Measurements from ENCODE around the gene PDE7B. TPM values are rescaled to one million over a fixed set of nuclear protein-coding genes. Genes with fewer than 3 reads are reported as not detected.

Gene PDE7B
- total RNA-seq, 1 experiment from 2014 or later = not detected

GRCh38 chr6:135993361-135993760 is 141.9 kb downstream of the PDE7B start (continued):
- TF ChIP-seq, protein P1, sequence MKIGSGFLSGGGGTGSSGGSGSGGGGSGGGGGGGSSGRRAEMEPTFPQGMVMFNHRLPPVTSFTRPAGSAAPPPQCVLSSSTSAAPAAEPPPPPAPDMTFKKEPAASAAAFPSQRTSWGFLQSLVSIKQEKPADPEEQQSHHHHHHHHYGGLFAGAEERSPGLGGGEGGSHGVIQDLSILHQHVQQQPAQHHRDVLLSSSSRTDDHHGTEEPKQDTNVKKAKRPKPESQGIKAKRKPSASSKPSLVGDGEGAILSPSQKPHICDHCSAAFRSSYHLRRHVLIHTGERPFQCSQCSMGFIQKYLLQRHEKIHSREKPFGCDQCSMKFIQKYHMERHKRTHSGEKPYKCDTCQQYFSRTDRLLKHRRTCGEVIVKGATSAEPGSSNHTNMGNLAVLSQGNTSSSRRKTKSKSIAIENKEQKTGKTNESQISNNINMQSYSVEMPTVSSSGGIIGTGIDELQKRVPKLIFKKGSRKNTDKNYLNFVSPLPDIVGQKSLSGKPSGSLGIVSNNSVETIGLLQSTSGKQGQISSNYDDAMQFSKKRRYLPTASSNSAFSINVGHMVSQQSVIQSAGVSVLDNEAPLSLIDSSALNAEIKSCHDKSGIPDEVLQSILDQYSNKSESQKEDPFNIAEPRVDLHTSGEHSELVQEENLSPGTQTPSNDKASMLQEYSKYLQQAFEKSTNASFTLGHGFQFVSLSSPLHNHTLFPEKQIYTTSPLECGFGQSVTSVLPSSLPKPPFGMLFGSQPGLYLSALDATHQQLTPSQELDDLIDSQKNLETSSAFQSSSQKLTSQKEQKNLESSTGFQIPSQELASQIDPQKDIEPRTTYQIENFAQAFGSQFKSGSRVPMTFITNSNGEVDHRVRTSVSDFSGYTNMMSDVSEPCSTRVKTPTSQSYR (CRISPR knock-in tag; IDR thresholded peaks at IDR 0.05) = no peak
- no peak for TF ChIP-seq ATF3 (CRISPR knock-in tag; conservative IDR thresholded peaks at IDR 0.05)
- no peak for TF ChIP-seq PRRX2 (CRISPR knock-in tag; IDR thresholded peaks at IDR 0.05)
- no peak for TF ChIP-seq USF1 (CRISPR knock-in tag; IDR thresholded peaks at IDR 0.05)
- TF ChIP-seq, protein P2, sequence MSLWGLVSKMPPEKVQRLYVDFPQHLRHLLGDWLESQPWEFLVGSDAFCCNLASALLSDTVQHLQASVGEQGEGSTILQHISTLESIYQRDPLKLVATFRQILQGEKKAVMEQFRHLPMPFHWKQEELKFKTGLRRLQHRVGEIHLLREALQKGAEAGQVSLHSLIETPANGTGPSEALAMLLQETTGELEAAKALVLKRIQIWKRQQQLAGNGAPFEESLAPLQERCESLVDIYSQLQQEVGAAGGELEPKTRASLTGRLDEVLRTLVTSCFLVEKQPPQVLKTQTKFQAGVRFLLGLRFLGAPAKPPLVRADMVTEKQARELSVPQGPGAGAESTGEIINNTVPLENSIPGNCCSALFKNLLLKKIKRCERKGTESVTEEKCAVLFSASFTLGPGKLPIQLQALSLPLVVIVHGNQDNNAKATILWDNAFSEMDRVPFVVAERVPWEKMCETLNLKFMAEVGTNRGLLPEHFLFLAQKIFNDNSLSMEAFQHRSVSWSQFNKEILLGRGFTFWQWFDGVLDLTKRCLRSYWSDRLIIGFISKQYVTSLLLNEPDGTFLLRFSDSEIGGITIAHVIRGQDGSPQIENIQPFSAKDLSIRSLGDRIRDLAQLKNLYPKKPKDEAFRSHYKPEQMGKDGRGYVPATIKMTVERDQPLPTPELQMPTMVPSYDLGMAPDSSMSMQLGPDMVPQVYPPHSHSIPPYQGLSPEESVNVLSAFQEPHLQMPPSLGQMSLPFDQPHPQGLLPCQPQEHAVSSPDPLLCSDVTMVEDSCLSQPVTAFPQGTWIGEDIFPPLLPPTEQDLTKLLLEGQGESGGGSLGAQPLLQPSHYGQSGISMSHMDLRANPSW (CRISPR knock-in tag; conservative IDR thresholded peaks at IDR 0.05; ENCODE audit: low read depth) = no peak
- no peak for TF ChIP-seq FOXJ3 (CRISPR knock-in tag; IDR thresholded peaks at IDR 0.05; ENCODE audit: borderline replicate concordance)
- TF ChIP-seq MXD4 (CRISPR knock-in tag; IDR thresholded peaks at IDR 0.05; ENCODE audit: borderline replicate concordance) = no peak
- TF ChIP-seq TEAD1 (CRISPR knock-in tag; IDR thresholded peaks at IDR 0.05) = no peak
- TF ChIP-seq NR2C2 (CRISPR knock-in tag; IDR thresholded peaks at IDR 0.05) = no peak
- TF ChIP-seq TEAD4 (CRISPR knock-in tag; IDR thresholded peaks at IDR 0.05) = no peak
- no peak for TF ChIP-seq ZNF396 (CRISPR knock-in tag; IDR thresholded peaks at IDR 0.05; ENCODE audit: borderline replicate concordance)
- TF ChIP-seq, protein P3, sequence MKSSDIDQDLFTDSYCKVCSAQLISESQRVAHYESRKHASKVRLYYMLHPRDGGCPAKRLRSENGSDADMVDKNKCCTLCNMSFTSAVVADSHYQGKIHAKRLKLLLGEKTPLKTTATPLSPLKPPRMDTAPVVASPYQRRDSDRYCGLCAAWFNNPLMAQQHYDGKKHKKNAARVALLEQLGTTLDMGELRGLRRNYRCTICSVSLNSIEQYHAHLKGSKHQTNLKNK (CRISPR knock-in tag; IDR thresholded peaks at IDR 0.05) = no peak
- TF ChIP-seq ZNF138 (CRISPR knock-in tag; conservative IDR thresholded peaks at IDR 0.05) = no peak

DNA sequence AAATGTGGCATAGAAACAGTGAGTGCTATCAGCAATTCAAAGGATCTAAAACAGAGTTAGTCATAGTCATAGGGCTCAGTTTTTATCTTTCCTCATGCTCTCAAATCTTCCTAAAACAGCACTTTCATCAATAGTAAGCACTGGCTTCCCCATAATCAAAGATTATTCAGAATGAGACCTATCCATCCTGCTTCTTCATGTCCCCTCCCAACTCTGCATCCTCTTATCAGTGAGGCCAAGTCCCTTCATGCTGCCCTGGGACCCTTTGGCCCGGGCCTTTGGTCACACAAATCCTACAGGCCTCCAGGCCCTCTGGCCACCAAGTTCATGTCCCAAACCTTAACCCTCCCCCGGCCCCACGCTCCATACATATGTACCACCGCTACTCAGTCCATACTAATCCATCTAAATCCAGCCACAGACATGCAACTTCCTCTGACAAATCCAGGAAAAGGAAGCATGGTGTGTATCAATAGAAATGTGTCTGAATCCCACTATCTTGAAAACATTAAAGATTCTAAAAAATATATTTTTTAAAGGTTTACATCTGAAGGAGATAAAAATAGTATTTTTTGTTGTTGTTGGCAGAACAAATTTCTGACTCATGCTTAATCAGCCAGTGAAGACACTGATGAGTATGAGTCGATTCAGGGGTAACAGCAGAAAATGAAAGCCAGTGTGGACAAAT is 143.5 kb downstream of the PDE7B start:
- Mint-ChIP-seq H3K27ac (no peak overlapping the region), H3K4me1 (no peaks in the 10 kb centered on the region), H3K4me3 (no peak overlapping the region), H3K9me3 (peaks cover 19% of the 10 kb centered on the region), H3K27me3 (ENCODE audit: low read depth) (peaks cover 2% of the 10 kb centered on the region; the same call in 1 of the 2 replicates), H3K36me3 (peaks cover 10% of the 10 kb centered on the region)
- ChIA-PET CTCF (no interaction called here), POLR2A (no interaction called here)
- DNase-seq (ENCODE audit: low spot score) (no peak), ATAC-seq (no peak)
- TF ChIP-seq AR (CRISPR knock-in tag; IDR thresholded peaks at IDR 0.05) (no peak), PRRX2 (CRISPR knock-in tag; IDR thresholded peaks at IDR 0.05) (no peak), FOXJ3 (CRISPR knock-in tag; IDR thresholded peaks at IDR 0.05; ENCODE audit: borderline replicate concordance) (no peak), ZNF138 (CRISPR knock-in tag; conservative IDR thresholded peaks at IDR 0.05) (no peak), ZNF396 (CRISPR knock-in tag; IDR thresholded peaks at IDR 0.05; ENCODE audit: borderline replicate concordance) (no peak), NR1H2 (CRISPR knock-in tag; IDR thresholded peaks at IDR 0.05) (no peak), IRF2 (CRISPR knock-in tag; IDR thresholded peaks at IDR 0.05; ENCODE audit: borderline replicate concordance, low read depth) (no peak), ZNF232 (CRISPR knock-in tag; IDR thresholded peaks at IDR 0.05) (no peak), GRHL2 (CRISPR knock-in tag; IDR thresholded peaks at IDR 0.05; ENCODE audit: insufficient replicate concordance, severe bottlenecking) (no peak), NFATC4 (CRISPR knock-in tag; IDR thresholded peaks at IDR 0.05) (no peak), TP53 (CRISPR knock-in tag; IDR thresholded peaks at IDR 0.05) (no peak)
- TF ChIP-seq, protein P1 (CRISPR knock-in tag; IDR thresholded peaks at IDR 0.05) = no peak
- TF ChIP-seq, protein P4, sequence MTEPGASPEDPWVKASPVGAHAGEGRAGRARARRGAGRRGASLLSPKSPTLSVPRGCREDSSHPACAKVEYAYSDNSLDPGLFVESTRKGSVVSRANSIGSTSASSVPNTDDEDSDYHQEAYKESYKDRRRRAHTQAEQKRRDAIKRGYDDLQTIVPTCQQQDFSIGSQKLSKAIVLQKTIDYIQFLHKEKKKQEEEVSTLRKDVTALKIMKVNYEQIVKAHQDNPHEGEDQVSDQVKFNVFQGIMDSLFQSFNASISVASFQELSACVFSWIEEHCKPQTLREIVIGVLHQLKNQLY (CRISPR knock-in tag; IDR thresholded peaks at IDR 0.05) = no peak

Data from WTC11 (cell line).